Osteoblast (primary cell): Measurements from ENCODE around the gene SLC39A2. TPM values are rescaled to one million over a fixed set of nuclear protein-coding genes. Genes with fewer than 3 reads are reported as not detected.

Experiments
- DNase-seq: peaks from one replicate; pipeline ENCODE4 v3.0.0; 2011; ENCODE audit warnings: low spot score, mixed read lengths; ENCODE audit not compliant: insufficient read length; ENCODE audit errors: missing footprints
- H2AFZ ChIP-seq: 2 replicates; pipeline ENCODE4 v1.6.0; 2011; ENCODE audit warnings: mild to moderate bottlenecking, low read length
- H3K27ac ChIP-seq: 2 replicates; pipeline ENCODE4 v1.5.1; 2011; ENCODE audit warnings: mild to moderate bottlenecking, low read depth, low read length, moderate library complexity
- H3K27me3 ChIP-seq: 2 replicates; pipeline ENCODE4 v1.6.0; 2012; ENCODE audit warnings: mild to moderate bottlenecking, control low read depth, inconsistent platforms, low read length, moderate library complexity; ENCODE audit not compliant: insufficient read depth
- H3K36me3 ChIP-seq: 2 replicates; pipeline ENCODE4 v1.5.1; 2011; ENCODE audit warnings: mild to moderate bottlenecking, low read length, control low read depth, moderate library complexity; ENCODE audit not compliant: insufficient read depth
- H3K4me1 ChIP-seq: 2 replicates; pipeline ENCODE4 v1.5.1; 2011; ENCODE audit warnings: mild to moderate bottlenecking, low read length, control low read depth, moderate library complexity; ENCODE audit not compliant: insufficient read depth
- H3K4me2 ChIP-seq: 2 replicates; pipeline ENCODE4 v1.6.0; 2011; ENCODE audit warnings: mild to moderate bottlenecking, low read length; ENCODE audit not compliant: insufficient read depth
- H3K4me3 ChIP-seq: fragments of 200-600 bp; sonication (generic); 3 replicates; pipeline ENCODE4 v1.5.1; 2012; ENCODE audit warnings: mild to moderate bottlenecking, low read length, inconsistent platforms; ENCODE audit not compliant: insufficient read depth
- H3K79me2 ChIP-seq: 2 replicates; pipeline ENCODE4 v1.6.0; 2012; ENCODE audit warnings: mild to moderate bottlenecking, low read length, control low read depth, inconsistent platforms; ENCODE audit not compliant: insufficient read depth
- H3K9me3 ChIP-seq: 2 replicates; pipeline ENCODE4 v1.5.1; 2011; ENCODE audit warnings: low read depth, low read length, control low read depth
- H4K20me1 ChIP-seq: 2 replicates; pipeline ENCODE4 v1.6.0; 2012; ENCODE audit warnings: mild to moderate bottlenecking, low read length, control low read depth; ENCODE audit not compliant: insufficient read depth
- CTCF ChIP-seq: IDR thresholded peaks from 2 replicates; pipeline ENCODE4 v1.5.1; 2011; ENCODE audit warnings: mild to moderate bottlenecking, low read depth, low read length, moderate library complexity; ENCODE audit errors: extremely low read depth
- small RNA-seq: library from RNA; depleted of rRNA; stranded (forward); fragments of <200 nt; gene quantifications from one replicate; pipeline ENCODE3, GENCODE V24; 2012
- total RNA-seq: library from RNA; depleted of rRNA; stranded (reverse); fragments of >200 nt; gene quantifications from 2 replicates; pipeline ENCODE4 v1.2.3, GENCODE V29; 2012

SLC39A2 gene
- total RNA-seq, 1 donor: 0.72 TPM

GRCh38 chr14:21047378-21047781 is 48.3 kb downstream of the SLC39A2 start:
- no peaks in the 10 kb centered on the region for H3K36me3 ChIP-seq
- peaks cover 11% of the 10 kb centered on the region for H3K27me3 ChIP-seq
- TF ChIP-seq CTCF: no peak
- H4K20me1 ChIP-seq: no peaks in the 10 kb centered on the region
- no peak overlapping the region for H3K4me2 ChIP-seq
- no peak overlapping the region for H3K4me3 ChIP-seq
- H3K4me1 ChIP-seq: peaks cover 17% of the 10 kb centered on the region
- H2AFZ ChIP-seq: peak overlapping the region; percentile 37
- H3K9me3 ChIP-seq: no peaks in the 10 kb centered on the region
- no peak for DNase-seq
- H3K79me2 ChIP-seq: no peaks in the 10 kb centered on the region
- no peak overlapping the region for H3K27ac ChIP-seq

- H4K20me1 ChIP-seq: no peaks in the 10 kb centered on the region
- no peak for DNase-seq
- no peaks in the 10 kb centered on the region for H3K79me2 ChIP-seq
- no peak for TF ChIP-seq CTCF
- H3K27me3 ChIP-seq: peaks cover 11% of the 10 kb centered on the region
- no peaks in the 10 kb centered on the region for H3K9me3 ChIP-seq
- H3K4me1 ChIP-seq: peaks cover 17% of the 10 kb centered on the region
- no peak overlapping the region for H3K4me2 ChIP-seq
- H2AFZ ChIP-seq: no peak overlapping the region
- H3K36me3 ChIP-seq: no peaks in the 10 kb centered on the region
- H3K27ac ChIP-seq: no peak overlapping the region
- H3K4me3 ChIP-seq: no peak overlapping the region
Measured at GRCh38 chr14:21048638-21049037, 49.5 kb downstream of the SLC39A2 start.

- Histone ChIP-seq H3K36me3 (no peaks in the 10 kb centered on the region), H3K4me2 (peak overlapping the region; percentile 76), H3K4me1 (peaks cover 17% of the 10 kb centered on the region), H3K9me3 (no peaks in the 10 kb centered on the region), H3K27ac (no peak overlapping the region), H3K79me2 (no peaks in the 10 kb centered on the region), H2AFZ (peak overlapping the region; percentile 67), H3K4me3 (peak overlapping the region; percentile 52), H3K27me3 (peaks cover 7% of the 10 kb centered on the region), H4K20me1 (no peaks in the 10 kb centered on the region)
- peak; percentile 36 for DNase-seq
- no peak for TF ChIP-seq CTCF
Measured at GRCh38 chr14:21049271-21049673, 50.2 kb downstream of the SLC39A2 start.

- H3K79me2 ChIP-seq: no peaks in the 10 kb centered on the region
- no peak overlapping the region for H3K4me2 ChIP-seq
- no peak overlapping the region for H2AFZ ChIP-seq
- no peak for TF ChIP-seq CTCF
- no peaks in the 10 kb centered on the region for H4K20me1 ChIP-seq
- H3K27ac ChIP-seq: no peak overlapping the region
- no peaks in the 10 kb centered on the region for H3K36me3 ChIP-seq
- no peaks in the 10 kb centered on the region for H3K27me3 ChIP-seq
- H3K4me1 ChIP-seq: peaks cover 17% of the 10 kb centered on the region
- H3K4me3 ChIP-seq: no peak overlapping the region
- no peaks in the 10 kb centered on the region for H3K9me3 ChIP-seq
- DNase-seq: no peak
Measured at GRCh38 chr14:21050597-21050996, 51.5 kb downstream of the SLC39A2 start.

Small RNA genes within 50 kb of the gene (small RNA-seq; reads per million reads assigned to genes)
- not detected for gene RN7SL189P

Other genes starting within 250 kb of the SLC39A2 start
- gene EDDM3B, start 230.9 kb upstream of the SLC39A2 start, total RNA-seq: not detected in 2 replicates
- gene RNASE6, start 218.0 kb upstream of the SLC39A2 start, total RNA-seq: not detected in 2 replicates
- gene RNASE1, start 196.4 kb upstream of the SLC39A2 start, total RNA-seq: 1.1 TPM in 1 of 2 replicates, not detected in the other
- not detected in 2 replicates for gene RNASE3, start 107.9 kb upstream of the SLC39A2 start, total RNA-seq
- not detected in 2 replicates for gene RNASE2, start 43.8 kb upstream of the SLC39A2 start, total RNA-seq
- 43.3 and 50.3 TPM in 2 replicates for gene METTL17, start 9.3 kb upstream of the SLC39A2 start, total RNA-seq
- gene NDRG2, start 25.8 kb downstream of the SLC39A2 start, total RNA-seq: under 0.01 TPM in 1 of 2 replicates, not detected in the other
- gene TPPP2, start 30.9 kb downstream of the SLC39A2 start, total RNA-seq: not detected in 2 replicates
- gene RNASE13, start 35.5 kb downstream of the SLC39A2 start, total RNA-seq: not detected in 2 replicates
- not detected in 2 replicates for gene RNASE7, start 43.1 kb downstream of the SLC39A2 start, total RNA-seq
- gene RNASE8, start 58.5 kb downstream of the SLC39A2 start, total RNA-seq: not detected in 2 replicates
- gene ARHGEF40, start 71.0 kb downstream of the SLC39A2 start, total RNA-seq: 33.3 and 35.4 TPM in 2 replicates
- gene ZNF219, start 99.4 kb downstream of the SLC39A2 start, total RNA-seq: 8.3 and 9.4 TPM in 2 replicates
- not detected in 2 replicates for gene TMEM253, start 101.8 kb downstream of the SLC39A2 start, total RNA-seq
- gene OR5AU1, start 156.8 kb downstream of the SLC39A2 start, total RNA-seq: not detected in 2 replicates